ENCODE measurements around the gene IRAK4. TPM values are rescaled to one million over a fixed set of nuclear protein-coding genes. Genes with fewer than 3 reads are reported as not detected.

IRAK4 gene
- total RNA-seq, result 23.2 and 23.9 TPM in 2 replicates

GRCh38 chr12:43758728-43759563 lies at the start of gene IRAK4, which contains the start of gene PUS7L:
IRAK4 (plus strand) TSS chr12:43758951; CDS start chr12:43768112, 9,161 bp downstream.
PUS7L (minus strand) TSS chr12:43758790; CDS start chr12:43755245, 3,545 bp downstream.

GRCh38 chr12:43805860-43806736 lies 47.3 kb downstream of the IRAK4 start, which contains the start of gene TWF1:
TWF1 (minus strand) TSS chr12:43806317; CDS start chr12:43806245, 72 bp downstream.

GRCh38 chr12:43835656-43836474 lies 77.1 kb downstream of the IRAK4 start, which contains the start of gene TMEM117:
TMEM117 (plus strand) TSS chr12:43836081.

Other genes starting within 250 kb of the IRAK4 start
- not detected in 2 replicates for gene ADAMTS20, start 206.7 kb upstream of the IRAK4 start, total RNA-seq
- gene PUS7L, start 161 bp upstream of the IRAK4 start, total RNA-seq, result 16.1 and 25.2 TPM in 2 replicates
- 47.9 and 146 TPM in 2 replicates for gene TWF1, start 47.4 kb downstream of the IRAK4 start, total RNA-seq
- gene TMEM117, start 77.1 kb downstream of the IRAK4 start, total RNA-seq, result 16.1 and 23.0 TPM in 2 replicates

Measured in placental epithelial cell (primary cell).